Heart left ventricle (tissue), 11 donors: ENCODE data around the gene BTG2. TPM values are rescaled to one million over a fixed set of nuclear protein-coding genes. Genes with fewer than 3 reads are reported as not detected.

Experiments
- polyA plus RNA-seq, 2 donors: library from polyadenylated mRNA; stranded (reverse); fragments of 200-250 nt; gene quantifications; one replicate each; pipeline ENCODE4 v1.2.3, GENCODE V29; 2013
- total RNA-seq, 9 donors: library from RNA; depleted of rRNA in 2 of 9; stranded (reverse); fragments of >200 nt in 2 of 9; fragmentation: NEBNext Ultra II Directional in 3 of 9; extraction: Animal tissue kit (Norgen Biotek cat#: 25700) in 3 of 9; gene quantifications; one replicate each; pipeline versions ENCODE4 v1.1.0 to v1.2.4, GENCODE V29; 2016 to 2023
- donor health status: ischemic (EF 13 %, LVEDD 7.1; RV severe dilation, severe dysfunction).
- donor health status: healthy with polysubstance abuse.
- donor health status: DM: no; HTN: yes; CAD: no.
- donor health status: DM: no; HTN: no; CAD: no.
- donor health status: ischemic (EF 25% LVEDD 5.7; RV mildly dilated, moderate dysfunction).
- donor health status: healthy.
- donor health status: DM: yes; HTN: yes; CAD: no.
- donor health status: PGD.
- donor health status: nonischemic (EF 23%, LVEDD 6.1; RV moderate dilation, normal function).

The BTG2 gene
- total and polyA plus RNA-seq, 11 donors, result 23.8 to 174 (median 42.1) TPM

Other genes starting within 250 kb of the BTG2 start
- not detected for gene MYOG, start 219.5 kb upstream of the BTG2 start, total RNA-seq
- not detected for gene MYOG, start 219.5 kb upstream of the BTG2 start, polyA plus RNA-seq
- 10 to 100 TPM in 3 of 9 donors, 1 to 10 TPM in 5, under 1 TPM in 1; 0.81 to 16.2 (median 9.5) TPM for gene ADORA1, start 177.8 kb upstream of the BTG2 start, total RNA-seq
- gene ADORA1, start 177.8 kb upstream of the BTG2 start, polyA plus RNA-seq, result 10 to 100 TPM in 1 of 2 donors, 1 to 10 TPM in 1; 2.6 to 17.8 TPM
- under 1 TPM in 1 of 9 donors, not detected in 8; 0.32 TPM for gene MYBPH, start 129.7 kb upstream of the BTG2 start, total RNA-seq
- not detected for gene MYBPH, start 129.7 kb upstream of the BTG2 start, polyA plus RNA-seq
- gene CHI3L1, start 118.8 kb upstream of the BTG2 start, total RNA-seq, result 10 to 100 TPM in 2 of 9 donors, 1 to 10 TPM in 3, under 1 TPM in 3, not detected in 1; 0.27 to 27.1 (median 1.3) TPM
- gene CHI3L1, start 118.8 kb upstream of the BTG2 start, polyA plus RNA-seq, result 1 to 10 TPM in 1 of 2 donors, under 1 TPM in 1; 0.15 to 5.5 TPM
- gene CHIT1, start 75.8 kb upstream of the BTG2 start, total RNA-seq, result 1 to 10 TPM in 1 of 9 donors, under 1 TPM in 4, not detected in 4; 0.05 to 1.7 (median 0.22) TPM
- gene CHIT1, start 75.8 kb upstream of the BTG2 start, polyA plus RNA-seq, result not detected
- gene FMOD, start 45.6 kb downstream of the BTG2 start, total RNA-seq, result 10 to 100 TPM in 4 of 9 donors, 1 to 10 TPM in 5; 6.1 to 33.2 (median 8.5) TPM
- gene FMOD, start 45.6 kb downstream of the BTG2 start, polyA plus RNA-seq, result 1 to 10 TPM; 3.0 to 7.0 TPM
- gene PRELP, start 170.3 kb downstream of the BTG2 start, total RNA-seq, result 10 to 100 TPM in 6 of 9 donors, 1 to 10 TPM in 3; 3.6 to 61.9 (median 13.6) TPM
- gene PRELP, start 170.3 kb downstream of the BTG2 start, polyA plus RNA-seq, result 10 to 100 TPM in 1 of 2 donors, 1 to 10 TPM in 1; 7.8 to 14.6 TPM
- gene OPTC, start 188.6 kb downstream of the BTG2 start, total RNA-seq, result not detected
- gene OPTC, start 188.6 kb downstream of the BTG2 start, polyA plus RNA-seq, result not detected